Measurements from ENCODE around the gene LY6G5B.

The LY6G5B gene

GRCh38 chr6:31701666-31702404, 32.1 kb downstream of the LY6G5B start:
- TF ChIP-seq CTCF (IDR thresholded peaks at IDR 0.05; ENCODE audit: low read depth, low read length, missing control alignments) = no peak
- H3K4me3 ChIP-seq (replicated peaks; ENCODE audit: low read depth, low read length) = peak overlapping the region; percentile 66
- DNase-seq (ENCODE audit: extremely low read depth, low read depth) = no peak

- DNase-seq (ENCODE audit: extremely low read depth, low read depth) = no peak
- H3K4me3 ChIP-seq (replicated peaks; ENCODE audit: low read depth, low read length) = peak overlapping the region; percentile 66
- no peak for TF ChIP-seq CTCF (IDR thresholded peaks at IDR 0.05; ENCODE audit: low read depth, low read length, missing control alignments)
These were observed 32.6 kb downstream of the LY6G5B start for GRCh38 chr6:31702405-31702818.

GRCh38 chr6:31702819-31703716, 33.3 kb downstream of the LY6G5B start, which contains the start of gene ABHD16A:
Gene ABHD16A (minus strand): TSS chr6:31703324. CDS start chr6:31703281, 43 bp downstream.
- TF ChIP-seq CTCF (IDR thresholded peaks at IDR 0.05; ENCODE audit: low read depth, low read length, missing control alignments) = no peak
- peak; percentile 95 for DNase-seq (ENCODE audit: extremely low read depth, low read depth)

GRCh38 chr6:31705931-31706330, 36.2 kb downstream of the LY6G5B start:
- TF ChIP-seq CTCF (IDR thresholded peaks at IDR 0.05; ENCODE audit: low read depth, low read length, missing control alignments) = no peak
- no peak overlapping the region for H3K4me3 ChIP-seq (replicated peaks; ENCODE audit: low read depth, low read length)
- DNase-seq (ENCODE audit: extremely low read depth, low read depth) = no peak

More at GRCh38 chr6:31702819-31703716, 33.3 kb downstream of the LY6G5B start, which contains the start of gene ABHD16A:
- H3K4me3 ChIP-seq (replicated peaks; ENCODE audit: low read depth, low read length) = peak within 1 kb of the TSS; percentile 66

GRCh38 chr6:31706599-31706998, 36.8 kb downstream of the LY6G5B start, which contains the start of gene LY6G6F:
Gene LY6G6F (plus strand): TSS chr6:31706866. CDS start chr6:31706907, 41 bp downstream.
- TF ChIP-seq CTCF (IDR thresholded peaks at IDR 0.05; ENCODE audit: low read depth, low read length, missing control alignments) = no peak
- no peak within 1 kb of the TSS for H3K4me3 ChIP-seq (replicated peaks; ENCODE audit: low read depth, low read length)
- no peak for DNase-seq (ENCODE audit: extremely low read depth, low read depth)

GRCh38 chr6:31707701-31708100, 37.9 kb downstream of the LY6G5B start:
- TF ChIP-seq CTCF (IDR thresholded peaks at IDR 0.05; ENCODE audit: low read depth, low read length, missing control alignments) = no peak
- no peak for DNase-seq (ENCODE audit: extremely low read depth, low read depth)
- no peak overlapping the region for H3K4me3 ChIP-seq (replicated peaks; ENCODE audit: low read depth, low read length)
